Endometrial microvascular endothelial cells (primary cell): ENCODE measurements around the gene RMDN2. TPM values are rescaled to one million over a fixed set of nuclear protein-coding genes. Genes with fewer than 3 reads are reported as not detected.
"Not testable (repeated sequence)": the region's sequence is repeated elsewhere in the genome, so short reads cannot be mapped to it uniquely, and the experiment has no call there.

ENCODE experiments used
- in situ Hi-C: cut with HindIII; loops from 2 replicates; pipeline ENCODE4 v1.10.0; 2017; ENCODE audit warnings: low sequenced_read_pairs, low pct_unique_long_range_greater_than_20kb; ENCODE audit errors: inconsistent ontology term
- total RNA-seq: library from RNA; depleted of rRNA; stranded (reverse); fragments of >200 nt; gene quantifications from one replicate; pipeline ENCODE4 v1.2.3, GENCODE V29; 2015; ENCODE audit errors: inconsistent ontology term

Gene RMDN2
- total RNA-seq, 1 donor from 2014 or later: 2.3 TPM

DNA sequence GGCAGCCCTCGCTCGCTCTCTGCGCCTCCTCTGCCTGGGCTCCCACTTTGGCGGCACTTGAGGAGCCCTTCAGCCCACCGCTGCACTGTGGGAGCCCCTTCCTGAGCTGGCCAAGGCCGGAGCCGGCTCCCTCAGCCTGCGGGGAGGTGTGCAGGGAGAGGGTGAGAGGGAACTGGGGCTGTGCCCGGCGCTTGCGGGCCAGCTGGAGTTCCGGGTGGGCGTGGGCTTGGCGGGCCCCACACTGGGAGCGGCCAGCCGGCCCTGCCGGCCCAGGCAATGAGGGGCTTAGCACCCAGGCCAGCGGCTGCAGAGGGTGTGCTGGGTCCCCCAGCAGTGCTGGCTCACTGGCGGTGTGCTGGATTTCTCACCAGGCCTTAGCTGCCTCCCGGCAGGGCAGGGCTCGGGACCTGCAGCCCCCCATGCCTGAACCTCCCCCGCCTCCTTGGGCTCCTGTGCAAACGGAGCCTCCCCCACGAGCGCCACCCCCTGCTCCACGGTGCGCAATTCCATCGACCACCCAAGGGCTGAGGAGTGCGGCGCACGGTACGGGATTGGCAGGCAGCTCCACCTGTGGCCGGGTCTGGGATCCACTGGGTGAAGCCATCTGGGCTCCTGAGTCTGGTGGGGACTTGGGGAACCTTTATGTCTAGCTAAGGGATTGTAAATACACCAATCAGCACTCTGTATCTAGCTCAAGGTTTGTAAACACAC lies 95.4 kb downstream of the RMDN2 start:
- in situ Hi-C loops: not testable (repeated sequence)

GRCh38 chr2:38021589-38021988 lies 96.5 kb downstream of the RMDN2 start:
- in situ Hi-C loops: no loop called here

DNA sequence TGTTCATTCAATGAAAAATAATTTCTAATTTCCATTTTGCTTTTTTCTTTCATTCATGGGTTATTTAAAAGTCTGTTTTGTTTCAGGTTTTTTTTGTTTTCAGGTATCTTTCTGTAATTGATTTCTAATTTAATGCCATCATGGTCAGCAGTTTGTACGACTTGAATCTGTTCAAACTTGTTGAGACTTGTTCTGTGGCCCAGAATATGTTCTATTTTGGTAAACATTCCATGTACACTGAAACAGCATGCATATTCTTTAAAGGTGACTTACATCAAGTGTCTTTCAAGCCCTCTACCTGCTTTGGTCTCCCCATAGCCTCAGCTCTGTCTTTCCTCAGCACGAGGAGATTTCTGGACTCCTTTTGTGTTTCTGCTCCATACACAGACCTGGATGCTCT lies 101.8 kb downstream of the RMDN2 start:
- in situ Hi-C loops: no loop called here

GRCh38 chr2:38028829-38029228 lies 103.7 kb downstream of the RMDN2 start:
- in situ Hi-C loops: no loop called here

GRCh38 chr2:38029512-38029911 lies 104.4 kb downstream of the RMDN2 start:
- in situ Hi-C loops: no loop called here

- in situ Hi-C loops: no loop called here
Measured at GRCh38 chr2:38030635-38031355, 105.7 kb downstream of the RMDN2 start.

GRCh38 chr2:38032946-38033345 lies 107.9 kb downstream of the RMDN2 start:
- in situ Hi-C loops: no loop called here

- in situ Hi-C loops: no loop called here
Measured at GRCh38 chr2:38033646-38034045, 108.6 kb downstream of the RMDN2 start.

DNA sequence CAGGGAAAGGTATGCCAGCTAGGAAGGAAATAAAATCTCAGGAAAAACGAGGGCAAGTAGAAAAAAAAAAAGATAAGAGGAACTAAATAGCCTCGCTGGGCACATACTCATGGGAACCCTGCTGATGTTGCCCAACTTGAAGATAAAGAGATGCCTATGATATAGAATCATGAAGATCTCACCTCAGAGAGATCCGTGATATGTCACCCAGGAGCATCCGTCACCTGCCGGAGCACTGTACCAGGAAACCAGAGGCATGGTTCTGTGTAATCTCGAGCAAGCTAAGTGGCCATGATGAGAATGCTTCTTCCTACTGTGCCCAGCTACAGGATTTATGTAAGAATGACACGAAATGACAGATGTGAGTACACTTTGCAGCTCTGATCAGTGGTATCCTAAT lies 110.9 kb downstream of the RMDN2 start:
- in situ Hi-C loops: no loop called here

DNA sequence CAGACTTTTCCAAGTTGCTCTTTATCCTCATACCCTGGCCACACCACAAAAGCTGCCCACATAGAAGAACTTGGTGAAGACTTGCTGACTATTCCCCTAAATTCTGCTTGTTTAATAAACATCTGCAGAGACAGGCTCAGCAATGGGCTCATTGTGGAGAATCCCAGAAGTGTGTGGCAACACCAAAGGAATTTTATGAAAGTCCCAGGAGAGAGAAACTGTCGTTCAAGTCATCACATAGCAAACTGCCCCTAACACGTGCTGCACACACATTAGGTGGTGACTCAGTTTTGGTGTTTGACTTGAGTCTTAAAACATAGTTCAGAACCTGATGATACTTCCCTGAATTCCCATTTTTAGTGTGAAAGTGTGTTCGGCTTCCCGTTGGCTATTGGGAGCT lies 112.2 kb downstream of the RMDN2 start:
- in situ Hi-C loops: no loop called here

- in situ Hi-C loops: no loop called here
Measured at GRCh38 chr2:38037757-38038621, 112.9 kb downstream of the RMDN2 start.

- in situ Hi-C loops: no loop called here
Measured at GRCh38 chr2:38038682-38039081, 113.6 kb downstream of the RMDN2 start.

DNA sequence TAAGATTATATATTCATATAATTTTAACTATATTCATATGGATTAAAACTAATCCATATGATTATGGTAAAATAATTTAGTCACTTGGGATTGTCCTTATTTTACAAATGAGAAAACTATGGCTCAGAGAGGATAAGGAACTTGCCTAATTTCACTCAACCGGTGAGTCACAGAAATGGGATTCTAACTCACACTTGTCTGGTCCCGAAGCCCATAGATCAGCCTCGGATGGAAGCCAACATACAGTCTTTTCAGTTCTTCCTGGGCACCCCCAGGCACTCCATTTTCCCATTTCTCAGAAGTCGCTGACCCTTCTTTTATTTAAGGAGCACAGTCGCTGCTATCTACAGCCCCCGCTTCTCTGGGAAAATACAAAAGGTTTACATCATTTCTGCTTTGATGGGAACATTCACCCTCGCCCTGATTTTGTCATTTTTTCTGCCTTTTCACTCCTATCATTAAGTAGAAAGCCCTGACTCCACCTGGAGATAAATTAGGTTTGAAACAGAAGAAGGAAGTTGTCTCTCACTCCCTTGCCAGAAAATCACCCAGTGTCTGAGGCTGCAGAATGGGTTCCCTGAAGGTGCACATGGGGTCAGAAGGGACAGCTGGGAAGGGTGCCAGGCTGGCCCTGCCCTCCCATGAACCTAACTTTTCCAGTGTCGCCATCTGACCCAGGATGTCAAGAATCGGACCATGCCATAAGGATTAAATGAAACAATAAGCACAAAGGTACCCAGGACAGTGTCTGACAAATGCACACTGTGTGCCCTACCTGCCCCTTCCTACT lies 114.2 kb downstream of the RMDN2 start:
- in situ Hi-C loops: no loop called here

GRCh38 chr2:38045811-38046210 lies 120.7 kb downstream of the RMDN2 start:
- in situ Hi-C loops: no loop called here

DNA sequence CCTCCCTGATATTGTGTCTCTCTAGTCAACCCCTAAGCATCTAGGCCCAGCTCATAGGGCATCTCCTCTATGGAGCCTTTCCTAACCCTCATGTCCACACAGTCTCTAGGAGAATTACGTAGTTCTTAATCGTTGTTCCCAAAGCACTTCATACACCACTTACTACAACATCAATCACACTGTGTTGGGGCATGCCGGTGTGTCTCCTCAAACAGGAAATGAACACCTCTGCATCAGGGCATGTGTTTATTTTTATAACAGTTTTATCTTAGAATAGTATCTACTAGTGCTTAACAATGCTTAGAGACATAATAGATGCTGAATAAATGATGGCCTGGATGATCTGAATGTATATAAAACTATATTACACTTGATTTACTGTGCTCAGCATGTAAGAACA lies 131.1 kb downstream of the RMDN2 start:
- in situ Hi-C loops: no loop called here

- in situ Hi-C loops: no loop called here
Measured at GRCh38 chr2:38057651-38058410, 132.7 kb downstream of the RMDN2 start.

DNA sequence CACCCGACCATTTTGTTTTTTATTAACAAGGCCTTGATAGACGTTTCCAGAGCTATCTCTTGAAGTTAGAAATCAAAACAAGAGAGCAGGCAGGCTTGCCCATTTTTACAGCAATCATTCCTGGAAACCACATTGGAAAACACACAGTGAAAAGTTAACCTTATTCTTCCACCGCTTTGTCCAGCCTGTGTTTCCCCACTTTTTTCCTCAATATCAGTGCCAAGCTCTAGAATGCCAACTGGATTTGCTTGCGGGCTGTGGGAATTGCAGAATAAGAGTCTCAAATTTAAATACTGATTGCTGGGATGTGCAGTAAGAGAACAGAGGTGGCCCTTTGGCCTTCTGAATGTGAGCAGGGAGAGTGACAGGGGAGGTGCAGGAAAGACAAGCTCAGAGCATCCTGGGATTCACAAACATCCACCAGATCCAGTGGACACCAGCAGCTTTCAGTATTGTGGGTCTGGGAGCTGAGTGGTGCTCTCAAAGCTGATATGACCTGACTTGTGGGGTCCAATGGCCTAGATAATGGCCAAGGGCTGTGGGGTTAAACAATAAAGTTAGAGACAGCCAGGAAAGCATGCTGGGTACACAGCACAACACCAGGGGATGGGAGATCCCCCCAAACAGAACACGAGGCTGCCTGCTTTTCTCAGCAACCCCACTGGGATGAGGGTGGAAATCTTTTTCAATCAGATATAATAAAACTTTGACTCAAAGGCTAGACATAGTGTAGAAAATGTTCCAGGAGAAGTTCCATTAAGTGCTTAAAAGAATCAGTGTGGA lies 135.3 kb downstream of the RMDN2 start:
- in situ Hi-C loops: no loop called here
